IMR-90 (cell line): Measurements from ENCODE around the gene ESF1. TPM values are rescaled to one million over a fixed set of nuclear protein-coding genes. Genes with fewer than 3 reads are reported as not detected.

ENCODE experiments used
- ATAC-seq: fragments of 200-7000 bp; cut with Tn5 transposase; 2 replicates; pipeline ENCODE4 v1.9.1; 2020; ENCODE audit warnings: low read depth, mild to moderate bottlenecking, moderate library complexity
- BruUV-seq: library from RNA; stranded (reverse); fragments of 400-500 nt; replicated peaks from 2 replicates; lab custom pipeline; 2021; lab: Mats Ljungman, UMichigan
- CTCF ChIA-PET: fragments of 300-600 bp; formaldehyde crosslinking; extraction: SDS; loops from one replicate; lab custom pipeline; 2021; ENCODE audit warnings: antibody characterized with exemption; lab: Yijun Ruan, JAX
- POLR2A ChIA-PET: fragments of 300-600 bp; sonication (Branson Sonifier 250); formaldehyde crosslinking; loops from one replicate; lab custom pipeline; 2022; ENCODE audit warnings: antibody characterized with exemption; ENCODE audit not compliant: unreplicated experiment; lab: Charles Lee
- DNase-seq: peaks from one replicate; pipeline ENCODE4 v3.0.0; 2013
- H2AFZ ChIP-seq: replicated peaks from 2 replicates; pipeline ENCODE3; 2013; ENCODE audit warnings: low read length, mild to moderate bottlenecking; ENCODE audit not compliant: poor library complexity
- H2AK5ac ChIP-seq: 2 replicates; pipeline ENCODE4 v1.6.1; 2013; ENCODE audit warnings: low read depth, low read length, inconsistent platforms
- H2AK9ac ChIP-seq: replicated peaks from 2 replicates; pipeline ENCODE3; 2013; ENCODE audit warnings: mild to moderate bottlenecking, low read depth, low read length, moderate library complexity; ENCODE audit not compliant: poor library complexity
- H2BK120ac ChIP-seq: 2 replicates; pipeline ENCODE4 v1.6.1; 2013; ENCODE audit warnings: low read depth, low read length, inconsistent platforms
- H2BK15ac ChIP-seq: 3 replicates; pipeline ENCODE4 v1.6.1; 2013; ENCODE audit warnings: low read depth, low read length, inconsistent platforms
- H2BK20ac ChIP-seq: 2 replicates; pipeline ENCODE4 v1.6.1; 2013; ENCODE audit warnings: low read depth, mild to moderate bottlenecking, inconsistent platforms, low read length, moderate library complexity
- H2BK5ac ChIP-seq: 2 replicates; pipeline ENCODE4 v1.6.1; 2013; ENCODE audit warnings: mild to moderate bottlenecking, low read depth, low read length, inconsistent platforms; ENCODE audit not compliant: poor library complexity, severe bottlenecking
- H3K14ac ChIP-seq: replicated peaks from 2 replicates; pipeline ENCODE4 v1.6.1; 2013; ENCODE audit warnings: low read depth, low read length, inconsistent platforms
- H3K18ac ChIP-seq: 2 replicates; pipeline ENCODE4 v1.6.1; 2013; ENCODE audit warnings: low read depth, low read length, control low read depth
- H3K23ac ChIP-seq: 2 replicates; pipeline ENCODE4 v1.6.1; 2013; ENCODE audit warnings: low read depth, low read length, inconsistent platforms
- H3K27ac ChIP-seq: 2 replicates; pipeline ENCODE4 v1.5.1; 2013; ENCODE audit warnings: mild to moderate bottlenecking, control low read depth, low read length; ENCODE audit not compliant: insufficient read depth
- H3K27me3 ChIP-seq: 2 replicates; pipeline ENCODE4 v1.6.1; 2013; ENCODE audit warnings: low read length; ENCODE audit not compliant: control insufficient read depth, insufficient read depth
- H3K36me3 ChIP-seq: 2 replicates; pipeline ENCODE4 v1.6.1; 2013; ENCODE audit warnings: low read length, mixed read lengths; ENCODE audit not compliant: control insufficient read depth, insufficient read depth
- H3K4ac ChIP-seq: 2 replicates; pipeline ENCODE4 v1.6.1; 2013; ENCODE audit warnings: low read depth, low read length, inconsistent platforms
- H3K4me1 ChIP-seq: 2 replicates; pipeline ENCODE4 v1.6.1; 2013; ENCODE audit warnings: low read length, mixed read lengths; ENCODE audit not compliant: control insufficient read depth, insufficient read depth
- H3K4me2 ChIP-seq: 2 replicates; pipeline ENCODE4 v1.6.1; 2013; ENCODE audit warnings: low read depth, mild to moderate bottlenecking, control low read depth, low read length, moderate library complexity
- H3K4me3 ChIP-seq: 2 replicates; pipeline ENCODE4 v1.5.1; 2013; ENCODE audit warnings: low read depth, mild to moderate bottlenecking, control low read depth, low read length, moderate library complexity; ENCODE audit not compliant: insufficient read depth
- H3K56ac ChIP-seq: 2 replicates; pipeline ENCODE4 v1.6.1; 2013; ENCODE audit warnings: low read length, inconsistent platforms; ENCODE audit not compliant: insufficient read depth; ENCODE audit errors: extremely low read depth
- H3K79me1 ChIP-seq, 2 experiments: 2 replicates each; pipeline ENCODE4 v1.6.1; 2013; ENCODE audit warnings: low read length in 2 of 2, inconsistent platforms in 1 of 2, low read depth in 1 of 2
- H3K9ac ChIP-seq: 2 replicates; pipeline ENCODE4 v1.6.1; 2013; ENCODE audit warnings: low read depth, low read length, control low read depth
- H3K9me1 ChIP-seq: 2 replicates; pipeline ENCODE4 v1.6.1; 2013; ENCODE audit warnings: low read length, inconsistent platforms; ENCODE audit not compliant: insufficient read depth
- H3K9me3 ChIP-seq: 2 replicates; pipeline ENCODE4 v1.6.1; 2013; ENCODE audit warnings: low read length; ENCODE audit not compliant: control insufficient read depth, insufficient read depth
- H4K20me1 ChIP-seq: 2 replicates; pipeline ENCODE4 v1.6.1; 2013; ENCODE audit warnings: low read length, inconsistent platforms; ENCODE audit not compliant: insufficient read depth
- H4K5ac ChIP-seq: 2 replicates; pipeline ENCODE4 v1.6.1; 2013; ENCODE audit warnings: mild to moderate bottlenecking, low read depth, low read length, control low read depth
- H4K8ac ChIP-seq, 2 experiments: 2 replicates each; pipeline ENCODE4 v1.6.1; 2013; ENCODE audit warnings: low read depth in 2 of 2, low read length in 2 of 2, control low read depth in 1 of 2, inconsistent platforms in 1 of 2
- H4K91ac ChIP-seq: 2 replicates; pipeline ENCODE4 v1.6.1; 2013; ENCODE audit warnings: low read depth, low read length, inconsistent platforms; ENCODE audit not compliant: insufficient read depth
- CEBPB ChIP-seq: IDR thresholded peaks from 2 replicates; pipeline ENCODE4 v1.6.1; 2012; ENCODE audit warnings: low read depth, low read length, improper control_type of control experiment
- CHD1 ChIP-seq: IDR thresholded peaks from 2 replicates; pipeline ENCODE4 v1.6.1; 2012; ENCODE audit warnings: low read depth, low read length, improper control_type of control experiment
- FOS ChIP-seq: fragments of 150-350 bp; IDR thresholded peaks from 2 replicates; pipeline ENCODE4 v1.6.1; 2016; ENCODE audit warnings: low read depth, low read length
- MAFK ChIP-seq: IDR thresholded peaks from 2 replicates; pipeline ENCODE4 v1.6.1; 2012; ENCODE audit warnings: low read depth, low read length, improper control_type of control experiment
- MXI1 ChIP-seq: IDR thresholded peaks from 2 replicates; pipeline ENCODE4 v1.6.1; 2012; ENCODE audit warnings: low read depth, mild to moderate bottlenecking, low read length, moderate library complexity, borderline replicate concordance
- NFE2L2 ChIP-seq: fragments of 150-350 bp; IDR thresholded peaks from 2 replicates; pipeline ENCODE4 v1.6.1; 2016; ENCODE audit warnings: low read depth, mild to moderate bottlenecking, low read length
- POLR2A ChIP-seq: IDR thresholded peaks from 2 replicates; pipeline ENCODE4 v1.6.1; 2012; ENCODE audit warnings: mild to moderate bottlenecking, low read depth, low read length
- RAD21 ChIP-seq: IDR thresholded peaks from 2 replicates; pipeline ENCODE4 v1.6.1; 2012; ENCODE audit warnings: low read length, improper control_type of control experiment
- RCOR1 ChIP-seq: IDR thresholded peaks from 2 replicates; pipeline ENCODE4 v1.6.1; 2012; ENCODE audit warnings: mild to moderate bottlenecking, low read length, improper control_type of control experiment; ENCODE audit not compliant: insufficient replicate concordance
- RFX5 ChIP-seq: IDR thresholded peaks from 2 replicates; pipeline ENCODE4 v1.8.0; 2012; ENCODE audit warnings: low read depth, mild to moderate bottlenecking, low read length, moderate library complexity
- SMC3 ChIP-seq: fragments of 150-350 bp; IDR thresholded peaks from 2 replicates; pipeline ENCODE4 v1.6.1; 2016; ENCODE audit warnings: low read depth, mild to moderate bottlenecking, antibody characterized with exemption, low read length, moderate library complexity
- WGBS, 2 experiments: methylation state at CpG; one replicate each; pipeline versions ENCODE4 v1.1.5 to v1.1.7; 2013; ENCODE audit warnings: missing lambda C conversion rate in 2 of 2; ENCODE audit not compliant: insufficient read length in 1 of 2; ENCODE audit errors: extremely low coverage in 2 of 2; 5-methylcytosine and 5-hydroxymethylcytosine counted together
- dilution Hi-C: fragments of 300-500 bp; cut with HindIII; formaldehyde crosslinking; loops from one replicate; pipeline ENCODE4 v1.14.3; 2018; ENCODE audit warnings: low sequenced_read_pairs; ENCODE audit not compliant: unreplicated experiment
- in situ Hi-C: fragments of 300-500 bp; cut with MboI; formaldehyde crosslinking; loops from 3 replicates; pipeline ENCODE4 v1.14.3; 2019; ENCODE audit warnings: low sequenced_read_pairs, inconsistent platforms, mixed read lengths
- intact Hi-C: fragments of 100-400 bp; cut with micrococcal nuclease; formaldehyde crosslinking; loops from 2 replicates; pipeline ENCODE4 v1.10.0; 2022
- polyA plus RNA-seq, 3 experiments: library from polyadenylated mRNA; depleted of rRNA; stranded (reverse); fragments of >200 nt; gene quantifications; 2 replicates each; pipeline ENCODE4 v1.2.3, GENCODE V29; 2012; ENCODE audit warnings: low replicate concordance in 1 of 3
- total RNA-seq: library from RNA; depleted of rRNA; stranded (reverse); fragments of >200 nt; gene quantifications from 2 replicates; pipeline ENCODE4 v1.2.3, GENCODE V29; 2012
- TF ChIP-seq, protein P1 (sequence below): conservative IDR thresholded peaks from 2 replicates; pipeline ENCODE4 v1.5.1; 2012; ENCODE audit warnings: mild to moderate bottlenecking, low read depth, low read length, improper control_type of control experiment
- TF ChIP-seq, protein P2 (sequence below): fragments of 150-350 bp; IDR thresholded peaks from 2 replicates; pipeline ENCODE4 v1.6.1; 2017; ENCODE audit warnings: mild to moderate bottlenecking, antibody characterized with exemption, low read length, low read depth

The ESF1 gene
- total and polyA plus RNA-seq, 2 of the 4 experiments (the other 2 are of a cell fraction), result 2.6 to 2.7 TPM

- TF ChIP-seq NFE2L2 (no peak), CEBPB (no peak), RAD21 (no peak), MAFK (no peak), CHD1 (no peak), RCOR1 (no peak), FOS (no peak), SMC3 (no peak), POLR2A (no peak), MXI1 (no peak), RFX5 (no peak)
- TF ChIP-seq, protein P1, sequence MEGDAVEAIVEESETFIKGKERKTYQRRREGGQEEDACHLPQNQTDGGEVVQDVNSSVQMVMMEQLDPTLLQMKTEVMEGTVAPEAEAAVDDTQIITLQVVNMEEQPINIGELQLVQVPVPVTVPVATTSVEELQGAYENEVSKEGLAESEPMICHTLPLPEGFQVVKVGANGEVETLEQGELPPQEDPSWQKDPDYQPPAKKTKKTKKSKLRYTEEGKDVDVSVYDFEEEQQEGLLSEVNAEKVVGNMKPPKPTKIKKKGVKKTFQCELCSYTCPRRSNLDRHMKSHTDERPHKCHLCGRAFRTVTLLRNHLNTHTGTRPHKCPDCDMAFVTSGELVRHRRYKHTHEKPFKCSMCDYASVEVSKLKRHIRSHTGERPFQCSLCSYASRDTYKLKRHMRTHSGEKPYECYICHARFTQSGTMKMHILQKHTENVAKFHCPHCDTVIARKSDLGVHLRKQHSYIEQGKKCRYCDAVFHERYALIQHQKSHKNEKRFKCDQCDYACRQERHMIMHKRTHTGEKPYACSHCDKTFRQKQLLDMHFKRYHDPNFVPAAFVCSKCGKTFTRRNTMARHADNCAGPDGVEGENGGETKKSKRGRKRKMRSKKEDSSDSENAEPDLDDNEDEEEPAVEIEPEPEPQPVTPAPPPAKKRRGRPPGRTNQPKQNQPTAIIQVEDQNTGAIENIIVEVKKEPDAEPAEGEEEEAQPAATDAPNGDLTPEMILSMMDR, result no peak
- TF ChIP-seq, protein P2, sequence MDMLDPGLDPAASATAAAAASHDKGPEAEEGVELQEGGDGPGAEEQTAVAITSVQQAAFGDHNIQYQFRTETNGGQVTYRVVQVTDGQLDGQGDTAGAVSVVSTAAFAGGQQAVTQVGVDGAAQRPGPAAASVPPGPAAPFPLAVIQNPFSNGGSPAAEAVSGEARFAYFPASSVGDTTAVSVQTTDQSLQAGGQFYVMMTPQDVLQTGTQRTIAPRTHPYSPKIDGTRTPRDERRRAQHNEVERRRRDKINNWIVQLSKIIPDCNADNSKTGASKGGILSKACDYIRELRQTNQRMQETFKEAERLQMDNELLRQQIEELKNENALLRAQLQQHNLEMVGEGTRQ, result no peak
- ChIA-PET CTCF (interaction anchor here (2.8 kb wide), 1 partner anchor 14 kb away, joined by 8 read pairs; no protein-coding TSS in a partner anchor), POLR2A (no interaction called here)
- no peak overlapping the region for H2BK20ac ChIP-seq
- H3K27ac ChIP-seq, result no peak overlapping the region
- H2BK15ac ChIP-seq, result no peak overlapping the region
- H3K18ac ChIP-seq, result no peak overlapping the region
- no peak overlapping the region for H3K56ac ChIP-seq
- DNase-seq (no peak), ATAC-seq (no peak)
- 0 out of 2 replicates have a peak overlapping the region, but pooled peaks have one; percentile 71 for H3K9ac ChIP-seq
- no peaks in the 10 kb centered on the region for H3K9me3 ChIP-seq
- H3K23ac ChIP-seq, result peak overlapping the region; percentile 56; the same call in 1 of the 2 replicates
- no peak overlapping the region for H4K91ac ChIP-seq
- H3K4ac ChIP-seq, result no peak overlapping the region
- peaks cover 3% of the 10 kb centered on the region for H3K4me1 ChIP-seq
- no peak overlapping the region for H2AFZ ChIP-seq
- H4K20me1 ChIP-seq, result peaks cover 4% of the 10 kb centered on the region; the same call in 1 of the 2 replicates
- H3K4me2 ChIP-seq, result peak overlapping the region; percentile 77
- BruUV-seq, result no TSS peak
- H4K8ac ChIP-seq, result no peak overlapping the region
- H2BK5ac ChIP-seq, result no peak overlapping the region
- H3K36me3 ChIP-seq, result peaks cover 14% of the 10 kb centered on the region; the same call in 1 of the 2 replicates
- H2BK120ac ChIP-seq, result no peak overlapping the region
- peaks cover 19 to 32% of the 10 kb centered on the region in 2 experiments; a peak in 3 of 4 replicates for H3K79me1 ChIP-seq
- peak overlapping the region; percentile 18; the same call in 1 of the 2 replicates for H3K4me3 ChIP-seq
- H3K27me3 ChIP-seq, result no peaks in the 10 kb centered on the region
- no peak overlapping the region for H4K5ac ChIP-seq
- H2AK9ac ChIP-seq, result no peak overlapping the region
- no peak overlapping the region for H3K14ac ChIP-seq
- intact Hi-C loops (loop anchor here (5.0 to 10.0 kb wide), 3 partner anchors 151 to 669 kb away; partner anchors contain the start of gene TASP1), dilution Hi-C loops (no loop called here), in situ Hi-C loops (no loop called here)
- H2AK5ac ChIP-seq, result no peak overlapping the region
- peaks cover 3% of the 10 kb centered on the region; the same call in 1 of the 2 replicates for H3K9me1 ChIP-seq
- WGBS, 2 experiments, result 43% methylated on average over 1 of the region's 8 CpGs; no CpG with 5 or more reads in 1 of the 2 experiments
Measured at GRCh38 chr20:13786143-13786828, 1.6 kb upstream of the ESF1 start.
